A549 (cell line): ENCODE measurements around the gene MAD1L1. TPM values are rescaled to one million over a fixed set of nuclear protein-coding genes. Genes with fewer than 3 reads are reported as not detected.

Experiments
- ATAC-seq, 2 experiments: fragments of 200-7000 bp in 1 of 2; fragments of >200 bp in 1 of 2; cut with Nextera tagmentation in 1 of 2; cut with Tn5 transposase in 1 of 2; 3 replicates each; pipeline versions ENCODE4 v1.8.0 to v1.9.1; 2018 to 2020; ENCODE audit warnings: mild to moderate bottlenecking in 1 of 2, moderate library complexity in 1 of 2
- CTCF ChIA-PET: fragments of 300-600 bp; sonication (Branson Sonifier 250); formaldehyde crosslinking; extraction: SDS; loops from one replicate; lab custom pipeline; 2021; ENCODE audit warnings: antibody characterized with exemption, inconsistent platforms; lab: Yijun Ruan, JAX
- POLR2A ChIA-PET: fragments of 350-600 bp; formaldehyde crosslinking; extraction: SDS; loops from one replicate; lab custom pipeline; 2021; ENCODE audit warnings: antibody characterized with exemption, inconsistent platforms; lab: Yijun Ruan, JAX
- DNase-seq, 2 experiments: peaks; one replicate each; pipeline versions ENCODE4 v3.0.0 to v3.0.0-alpha.2; 2011 to 2016; ENCODE audit warnings: low read depth in 1 of 2, low spot score in 1 of 2
- FAIRE-seq: peaks from 2 replicates; lab custom pipeline; 2011; peaks lifted over from hg19 to GRCh38; lab: Jason Lieb, UNC
- H3K27ac ChIP-seq, 2 experiments: fragments of >200 bp; sonication (Bioruptor Twin); formaldehyde crosslinking; 3 replicates each; pipeline ENCODE4 v1.5.1; 2016 to 2017
- H3K4me1 ChIP-seq: fragments of >200 bp; sonication (Bioruptor Twin); formaldehyde crosslinking; 3 replicates; pipeline ENCODE4 v1.6.1; 2016
- H3K4me2 ChIP-seq: fragments of >200 bp; sonication (Bioruptor Twin); formaldehyde crosslinking; 3 replicates; pipeline ENCODE4 v1.6.1; 2016
- H3K4me3 ChIP-seq: fragments of >200 bp; sonication (Bioruptor Twin); formaldehyde crosslinking; 3 replicates; pipeline ENCODE4 v1.5.1; 2016
- H3K9me3 ChIP-seq: fragments of >200 bp; sonication (Bioruptor Twin); formaldehyde crosslinking; 3 replicates; pipeline ENCODE4 v1.6.1; 2016
- CBX8 ChIP-seq: fragments of 200-600 bp; sonication (generic); IDR thresholded peaks from 2 replicates; pipeline ENCODE4 v1.6.1; 2016
- CHD2 ChIP-seq: fragments of 150-350 bp; IDR thresholded peaks from 2 replicates; pipeline ENCODE4 v1.6.1; 2014; ENCODE audit warnings: low read length; ENCODE audit not compliant: partially characterized antibody
- EHMT2 ChIP-seq: fragments of 200-600 bp; sonication (generic); IDR thresholded peaks from 2 replicates; pipeline ENCODE4 v1.6.1; 2016; ENCODE audit warnings: antibody characterized with exemption, low read depth, mild to moderate bottlenecking, moderate library complexity
- EP300 ChIP-seq, 2 experiments: fragments of >200 bp; sonication (Bioruptor Twin); formaldehyde crosslinking; IDR thresholded peaks; 2 replicates in 1 of 2; 3 replicates in 1 of 2; pipeline ENCODE4 v1.6.1; 2016 to 2017
- ESRRA ChIP-seq: fragments of 150-350 bp; IDR thresholded peaks from 2 replicates; pipeline ENCODE4 v1.6.1; 2014; ENCODE audit warnings: mild to moderate bottlenecking, low read length, borderline replicate concordance
- FOSB ChIP-seq: fragments of 250-450 bp; sonication (Bioruptor Pico); IDR thresholded peaks from 2 replicates; pipeline ENCODE4 v1.5.0; 2020; ENCODE audit warnings: mild to moderate bottlenecking, moderate library complexity
- GATA3 ChIP-seq: IDR thresholded peaks from 2 replicates; pipeline ENCODE4 v1.6.1; 2012; ENCODE audit warnings: borderline replicate concordance
- HDAC2 ChIP-seq: fragments of 200-600 bp; sonication (generic); IDR thresholded peaks from 2 replicates; pipeline ENCODE4 v1.6.1; 2016
- HOXB13 ChIP-seq: fragments of 250-450 bp; sonication (Bioruptor Pico); IDR thresholded peaks from 2 replicates; pipeline ENCODE4 v1.5.0; 2020; ENCODE audit warnings: low read depth, mild to moderate bottlenecking, moderate library complexity
- HOXB5 ChIP-seq: fragments of 250-450 bp; sonication (Bioruptor Pico); IDR thresholded peaks from 2 replicates; pipeline ENCODE4 v1.5.0; 2020; ENCODE audit warnings: mild to moderate bottlenecking, moderate library complexity
- JUN ChIP-seq, 2 experiments: fragments of >200 bp; sonication (Bioruptor Twin); formaldehyde crosslinking; IDR thresholded peaks; 2 replicates in 1 of 2; 3 replicates in 1 of 2; pipeline ENCODE4 v1.6.1; 2016 to 2017
- JUNB ChIP-seq: fragments of >200 bp; sonication (Bioruptor Twin); formaldehyde crosslinking; IDR thresholded peaks from 2 replicates; pipeline ENCODE4 v1.6.1; 2016
- KDM1A ChIP-seq: fragments of 200-600 bp; sonication (generic); IDR thresholded peaks from 2 replicates; pipeline ENCODE4 v1.6.1; 2016; ENCODE audit warnings: low read depth, mild to moderate bottlenecking
- MAZ ChIP-seq: fragments of 150-350 bp; IDR thresholded peaks from 2 replicates; pipeline ENCODE4 v1.6.1; 2014; ENCODE audit warnings: antibody characterized with exemption, low read depth, low read length, borderline replicate concordance
- MYC ChIP-seq: IDR thresholded peaks from 2 replicates; pipeline ENCODE4 v1.6.1; 2012; ENCODE audit warnings: mild to moderate bottlenecking, inconsistent platforms, low read length, improper control_type of control experiment, borderline replicate concordance
- RARB ChIP-seq: fragments of 250-450 bp; sonication (Bioruptor Pico); IDR thresholded peaks from 2 replicates; pipeline ENCODE4 v1.8.0; 2021; ENCODE audit warnings: mild to moderate bottlenecking, moderate library complexity
- RCOR1 ChIP-seq: fragments of 150-350 bp; IDR thresholded peaks from 2 replicates; pipeline ENCODE4 v1.6.1; 2014; ENCODE audit warnings: antibody characterized with exemption, low read length, low read depth
- RNF2 ChIP-seq: fragments of 200-600 bp; sonication (generic); IDR thresholded peaks from 2 replicates; pipeline ENCODE4 v1.6.1; 2016; ENCODE audit warnings: low read depth, mild to moderate bottlenecking, antibody characterized with exemption, moderate library complexity, borderline replicate concordance
- SMC3 ChIP-seq: fragments of >200 bp; sonication (Bioruptor Twin); formaldehyde crosslinking; IDR thresholded peaks from 3 replicates; pipeline ENCODE4 v1.6.1; 2018; ENCODE audit warnings: inconsistent platforms
- SREBF2 ChIP-seq: fragments of 450-650 bp; IDR thresholded peaks from 2 replicates; pipeline ENCODE4 v1.6.1; 2014; ENCODE audit warnings: mild to moderate bottlenecking, moderate library complexity
- TP53 ChIP-seq: fragments of 250-450 bp; sonication (Bioruptor Pico); IDR thresholded peaks from 2 replicates; pipeline ENCODE4 v1.5.0; 2021; ENCODE audit warnings: mild to moderate bottlenecking, moderate library complexity
- ZNF302 ChIP-seq: fragments of 250-450 bp; sonication (Bioruptor Pico); IDR thresholded peaks from 2 replicates; pipeline ENCODE4 v1.9.0; 2021; ENCODE audit warnings: inconsistent platforms, mild to moderate bottlenecking, moderate library complexity
- WGBS: methylation state at CpG from one replicate; pipeline ENCODE4 v1.1.6; 2017; ENCODE audit errors: missing lambda C conversion rate; 5-methylcytosine and 5-hydroxymethylcytosine counted together
- polyA plus RNA-seq, 4 experiments: library from polyadenylated mRNA; depleted of rRNA in 3 of 4; stranded (reverse); fragments of >200 nt; fragmentation: RNase III in 1 of 4; extraction: RNeasy Plus Mini Kit Qiagen cat#74134 plus additional on column Dnase treatment in 1 of 4; gene quantifications; 2 replicates in 3 of 4; 3 replicates in 1 of 4; pipeline ENCODE4 v1.2.3, GENCODE V29; 2011 to 2017
- TF ChIP-seq, protein P1 (sequence below): fragments of >200 bp; sonication (Bioruptor Twin); formaldehyde crosslinking; IDR thresholded peaks from 2 replicates; pipeline ENCODE4 v1.6.1; 2016
- TF ChIP-seq, protein P2 (sequence below): fragments of 150-350 bp; IDR thresholded peaks from 2 replicates; pipeline ENCODE4 v1.6.1; 2014; ENCODE audit warnings: low read depth, mild to moderate bottlenecking, low read length

Gene MAD1L1
- polyA plus RNA-seq, 2 of the 4 experiments (the other 2 are of a cell fraction), result 13.6 to 16.6 TPM

DNA sequence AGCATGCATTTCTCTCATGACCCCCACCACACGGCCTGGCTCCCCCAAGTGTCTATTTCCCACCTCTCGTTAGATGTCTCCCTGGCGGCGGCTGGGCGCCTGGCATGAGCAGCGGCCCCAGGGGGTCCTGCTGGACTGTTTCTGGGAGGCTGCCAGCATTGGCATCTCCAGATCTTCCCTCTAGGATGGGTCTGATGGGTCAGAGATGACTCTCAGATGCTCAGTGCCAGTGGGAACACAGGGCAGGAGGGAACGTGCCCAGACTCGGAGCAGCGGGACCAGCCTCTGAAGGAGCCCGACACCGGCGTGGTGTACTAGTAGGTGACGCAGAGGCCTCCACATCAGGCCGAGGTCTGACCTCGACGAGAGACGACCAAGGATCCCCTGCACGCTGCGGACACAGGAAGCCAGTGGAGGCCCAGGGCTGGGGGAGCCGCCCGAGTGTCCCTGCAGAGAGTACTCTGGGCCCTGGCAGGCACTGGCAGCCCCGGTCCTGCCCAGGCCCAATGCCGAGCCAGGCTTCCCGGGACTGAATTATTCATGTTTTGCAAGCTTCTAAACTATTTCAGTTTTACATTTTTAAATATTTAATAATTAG, 323.8 kb downstream of the MAD1L1 start:
- H3K27ac ChIP-seq, result no peak overlapping the region
- H3K4me1 ChIP-seq, result no peaks in the 10 kb centered on the region
- FAIRE-seq (no peak), ATAC-seq (no peak), DNase-seq (no peak)
- H3K9me3 ChIP-seq, result no peaks in the 10 kb centered on the region
- ChIA-PET POLR2A (no interaction called here), CTCF (interaction anchor here (1.0 to 1.8 kb wide), 2 partner anchors 10 to 33 kb away, joined by 3 to 4 read pairs; no protein-coding TSS in a partner anchor)
- H3K4me3 ChIP-seq, result no peak overlapping the region
- TF ChIP-seq RARB (CRISPR knock-in tag), result no peak
- no peak for TF ChIP-seq RNF2
- no peak for TF ChIP-seq RCOR1
- TF ChIP-seq HDAC2, result no peak
- TF ChIP-seq EHMT2, result no peak
- no peak for TF ChIP-seq JUN (IDR thresholded peaks at IDR 0.05)
- no peak for TF ChIP-seq FOSB (CRISPR knock-in tag)
- no peak for TF ChIP-seq JUNB
- 82% methylated on average over 24 of the region's 24 CpGs for WGBS
- no peak overlapping the region for H3K4me2 ChIP-seq

DNA sequence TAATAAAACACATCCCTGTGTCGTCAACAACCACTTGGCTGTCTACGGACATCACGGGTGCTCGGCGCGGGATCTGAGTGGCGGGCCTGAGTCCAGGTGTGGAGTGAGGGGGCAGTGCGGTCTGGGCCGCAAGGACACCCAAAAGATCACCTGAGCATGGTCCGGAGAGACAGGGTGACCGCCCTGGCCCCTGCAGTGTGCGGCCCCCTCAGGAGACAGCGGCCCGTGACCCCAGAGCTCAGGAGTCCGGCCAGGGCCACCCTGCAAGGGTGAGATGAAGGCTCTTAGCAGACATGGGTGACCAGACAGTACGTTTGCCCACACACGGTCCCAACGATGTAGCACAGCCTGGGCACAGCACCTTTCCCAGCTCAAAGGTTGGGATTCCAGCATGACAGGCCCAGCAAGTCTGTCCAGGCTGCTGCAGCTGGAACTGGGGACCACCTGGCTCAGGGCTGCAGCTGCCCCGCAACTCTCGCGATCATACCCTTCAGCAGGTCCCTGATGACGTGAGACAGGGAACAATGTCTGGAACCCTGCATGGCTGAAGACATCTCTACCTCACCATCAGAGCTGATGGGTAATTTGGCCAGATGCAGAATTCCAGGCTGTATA, 324.9 kb downstream of the MAD1L1 start:
- Histone ChIP-seq H3K4me3 (no peak overlapping the region), H3K9me3 (no peaks in the 10 kb centered on the region), H3K4me2 (no peak overlapping the region), H3K4me1 (no peaks in the 10 kb centered on the region), H3K27ac (no peak overlapping the region)
- no peak for FAIRE-seq
- TF ChIP-seq, protein P1, sequence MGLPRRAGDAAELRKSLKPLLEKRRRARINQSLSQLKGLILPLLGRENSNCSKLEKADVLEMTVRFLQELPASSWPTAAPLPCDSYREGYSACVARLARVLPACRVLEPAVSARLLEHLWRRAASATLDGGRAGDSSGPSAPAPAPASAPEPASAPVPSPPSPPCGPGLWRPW, result no peak
- TF ChIP-seq HOXB13 (CRISPR knock-in tag), result no peak
- TF ChIP-seq ESRRA, result no peak
- TF ChIP-seq JUN (IDR thresholded peaks at IDR 0.05), result no peak
- no peak for TF ChIP-seq RCOR1
- TF ChIP-seq SMC3, result no peak
- TF ChIP-seq HOXB5 (CRISPR knock-in tag), result no peak
- TF ChIP-seq CBX8, result no peak
- no peak for TF ChIP-seq EP300 (IDR thresholded peaks at IDR 0.05)
- TF ChIP-seq MAZ, result no peak
- no peak for TF ChIP-seq MYC
- no peak for TF ChIP-seq FOSB (CRISPR knock-in tag)
- no peak for TF ChIP-seq GATA3
- no peak for TF ChIP-seq ZNF302
- TF ChIP-seq TP53 (CRISPR knock-in tag), result no peak
- TF ChIP-seq, protein P2, sequence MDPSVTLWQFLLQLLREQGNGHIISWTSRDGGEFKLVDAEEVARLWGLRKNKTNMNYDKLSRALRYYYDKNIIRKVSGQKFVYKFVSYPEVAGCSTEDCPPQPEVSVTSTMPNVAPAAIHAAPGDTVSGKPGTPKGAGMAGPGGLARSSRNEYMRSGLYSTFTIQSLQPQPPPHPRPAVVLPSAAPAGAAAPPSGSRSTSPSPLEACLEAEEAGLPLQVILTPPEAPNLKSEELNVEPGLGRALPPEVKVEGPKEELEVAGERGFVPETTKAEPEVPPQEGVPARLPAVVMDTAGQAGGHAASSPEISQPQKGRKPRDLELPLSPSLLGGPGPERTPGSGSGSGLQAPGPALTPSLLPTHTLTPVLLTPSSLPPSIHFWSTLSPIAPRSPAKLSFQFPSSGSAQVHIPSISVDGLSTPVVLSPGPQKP, result no peak
- no peak for TF ChIP-seq CHD2
- TF ChIP-seq KDM1A, result no peak
- no peak for TF ChIP-seq SREBF2
- no peak for TF ChIP-seq RNF2
- 97% methylated on average over 19 of the region's 22 CpGs for WGBS
- POLR2A ChIA-PET, result no interaction called here
- no peak for ATAC-seq
- DNase-seq, result no peak
- CTCF ChIA-PET, result interaction anchor here (1.8 kb wide), 1 partner anchor 32 kb away, joined by 3 read pairs; no protein-coding TSS in a partner anchor
